Skeletal muscle tissue (tissue), 4 donors: Measurements from ENCODE around the gene UMPS. TPM values are rescaled to one million over a fixed set of nuclear protein-coding genes. Genes with fewer than 3 reads are reported as not detected.

Source experiments
- H3K27ac ChIP-seq: one replicate; pipeline ENCODE4 v1.7.0; 2013; ENCODE audit warnings: mild to moderate bottlenecking, low read depth, low read length, inconsistent platforms
- H3K27me3 ChIP-seq, 3 donors: one replicate each; pipeline ENCODE4 v1.7.0; 2013; ENCODE audit warnings: low read length in 3 of 3; ENCODE audit not compliant: control insufficient read depth in 3 of 3, insufficient read depth in 3 of 3
- H3K36me3 ChIP-seq, 3 donors: one replicate each; pipeline ENCODE4 v1.7.0; 2013; ENCODE audit warnings: low read length in 3 of 3; ENCODE audit not compliant: control insufficient read depth in 3 of 3, insufficient read depth in 3 of 3
- H3K4me1 ChIP-seq, 3 donors: one replicate each; pipeline ENCODE4 v1.7.0; 2013; ENCODE audit warnings: low read length in 3 of 3, mild to moderate bottlenecking in 3 of 3; ENCODE audit not compliant: control insufficient read depth in 3 of 3, insufficient read depth in 3 of 3
- H3K4me3 ChIP-seq, 3 donors: one replicate each; pipeline ENCODE4 v1.7.0; 2013; ENCODE audit warnings: low read length in 3 of 3
- H3K9ac ChIP-seq, 3 donors: one replicate each; pipeline ENCODE4 v1.7.0; 2013; ENCODE audit warnings: low read length in 3 of 3, mild to moderate bottlenecking in 3 of 3, moderate library complexity in 2 of 3, low read depth in 1 of 3
- H3K9me3 ChIP-seq, 3 donors: one replicate each; pipeline ENCODE4 v1.7.0; 2013; ENCODE audit warnings: low read length in 3 of 3; ENCODE audit not compliant: control insufficient read depth in 3 of 3
- total RNA-seq: library from RNA; depleted of rRNA; stranded (reverse); fragments of >200 nt; gene quantifications from one replicate; pipeline ENCODE4 v1.2.3, GENCODE V29; 2014
- donor health status: Osteomylitis.

Gene UMPS
- total RNA-seq, 1 donor from 2014 or later, result 28.2 TPM

GRCh38 chr3:124694486-124694885 lies 35.8 kb upstream of the UMPS start:
- H3K27me3 ChIP-seq, result peaks cover 0 to 2% (median 0%) of the 10 kb centered on the region in 3 donors
- no peak overlapping the region for H3K4me3 ChIP-seq
- H3K36me3 ChIP-seq, result peaks cover 0 to 5% (median 0%) of the 10 kb centered on the region in 3 donors
- no peak overlapping the region for H3K27ac ChIP-seq
- no peak overlapping the region for H3K9ac ChIP-seq
- H3K9me3 ChIP-seq, result no peaks in the 10 kb centered on the region
- no peaks in the 10 kb centered on the region for H3K4me1 ChIP-seq

- H3K4me3 ChIP-seq, result no peak overlapping the region
- no peaks in the 10 kb centered on the region for H3K9me3 ChIP-seq
- H3K9ac ChIP-seq, result no peak overlapping the region
- no peak overlapping the region for H3K27ac ChIP-seq
- no peaks in the 10 kb centered on the region for H3K4me1 ChIP-seq
- peaks cover 0 to 2% (median 0%) of the 10 kb centered on the region in 3 donors for H3K27me3 ChIP-seq
- H3K36me3 ChIP-seq, result peaks cover 0 to 5% (median 3%) of the 10 kb centered on the region in 3 donors
Measured at GRCh38 chr3:124695369-124695768, 34.9 kb upstream of the UMPS start.

- Histone ChIP-seq H3K9me3 (no peaks in the 10 kb centered on the region), H3K4me1 (no peaks in the 10 kb centered on the region), H3K36me3 (peaks cover 0 to 5% (median 3%) of the 10 kb centered on the region in 3 donors), H3K27ac (no peak overlapping the region), H3K9ac (no peak overlapping the region), H3K4me3 (no peak overlapping the region), H3K27me3 (peaks cover 0 to 2% (median 0%) of the 10 kb centered on the region in 3 donors)
Measured at GRCh38 chr3:124696006-124696405, 34.2 kb upstream of the UMPS start.

- no peaks in the 10 kb centered on the region for H3K9me3 ChIP-seq
- peaks cover 0 to 5% (median 3%) of the 10 kb centered on the region in 3 donors for H3K36me3 ChIP-seq
- no peak overlapping the region for H3K4me3 ChIP-seq
- H3K27me3 ChIP-seq, result no peaks in the 10 kb centered on the region
- H3K9ac ChIP-seq, result no peak overlapping the region
- H3K27ac ChIP-seq, result no peak overlapping the region
- H3K4me1 ChIP-seq, result no peaks in the 10 kb centered on the region
Measured at GRCh38 chr3:124697302-124697701, 33.0 kb upstream of the UMPS start.

GRCh38 chr3:124698030-124698770 lies 32.1 kb upstream of the UMPS start:
- Histone ChIP-seq H3K4me1 (no peaks in the 10 kb centered on the region), H3K36me3 (peaks cover 0 to 5% (median 3%) of the 10 kb centered on the region in 3 donors), H3K27ac (no peak overlapping the region), H3K9me3 (no peaks in the 10 kb centered on the region), H3K9ac (no peak overlapping the region), H3K27me3 (no peaks in the 10 kb centered on the region), H3K4me3 (no peak overlapping the region)

- no peak overlapping the region for H3K27ac ChIP-seq
- H3K9ac ChIP-seq, result no peak overlapping the region
- H3K4me1 ChIP-seq, result peaks cover 0 to 4% (median 0%) of the 10 kb centered on the region in 3 donors
- H3K4me3 ChIP-seq, result no peak overlapping the region
- H3K9me3 ChIP-seq, result no peaks in the 10 kb centered on the region
- H3K27me3 ChIP-seq, result no peaks in the 10 kb centered on the region
- H3K36me3 ChIP-seq, result peaks cover 0 to 5% (median 3%) of the 10 kb centered on the region in 3 donors
Measured at GRCh38 chr3:124699051-124699450, 31.2 kb upstream of the UMPS start.

GRCh38 chr3:124699686-124700396 lies 30.4 kb upstream of the UMPS start:
- Histone ChIP-seq H3K9me3 (no peaks in the 10 kb centered on the region), H3K27ac (no peak overlapping the region), H3K36me3 (peaks cover 0 to 5% (median 3%) of the 10 kb centered on the region in 3 donors), H3K4me3 (no peak overlapping the region), H3K27me3 (no peaks in the 10 kb centered on the region), H3K9ac (no peak overlapping the region), H3K4me1 (peaks cover 0 to 4% (median 0%) of the 10 kb centered on the region in 3 donors)

GRCh38 chr3:124700880-124701684 lies 29.2 kb upstream of the UMPS start:
- no peaks in the 10 kb centered on the region for H3K27me3 ChIP-seq
- H3K4me3 ChIP-seq, result no peak overlapping the region
- peaks cover 0 to 4% (median 0%) of the 10 kb centered on the region in 3 donors for H3K4me1 ChIP-seq
- peak overlapping the region in 1 of 3 donors; percentile 8 for H3K9ac ChIP-seq
- no peaks in the 10 kb centered on the region for H3K9me3 ChIP-seq
- H3K27ac ChIP-seq, result no peak overlapping the region
- peaks cover 0 to 5% (median 3%) of the 10 kb centered on the region in 3 donors for H3K36me3 ChIP-seq

- no peak overlapping the region for H3K27ac ChIP-seq
- peaks cover 0 to 5% (median 3%) of the 10 kb centered on the region in 3 donors for H3K36me3 ChIP-seq
- H3K9ac ChIP-seq, result no peak overlapping the region
- no peaks in the 10 kb centered on the region for H3K9me3 ChIP-seq
- peaks cover 0 to 4% (median 0%) of the 10 kb centered on the region in 3 donors for H3K4me1 ChIP-seq
- H3K4me3 ChIP-seq, result no peak overlapping the region
- no peaks in the 10 kb centered on the region for H3K27me3 ChIP-seq
Measured at GRCh38 chr3:124701687-124702086, 28.6 kb upstream of the UMPS start.
